Ishikawa (cell line): ENCODE measurements around the gene TMEM43.

Source experiments
- CEBPB ChIP-seq: IDR thresholded peaks from 2 replicates; pipeline ENCODE4 v1.6.1; 2012
- EGR1 ChIP-seq: IDR thresholded peaks from 2 replicates; pipeline ENCODE4 v1.6.1; 2012
- FOXM1 ChIP-seq: IDR thresholded peaks from 2 replicates; pipeline ENCODE4 v1.6.1; 2012; ENCODE audit warnings: low read depth, borderline replicate concordance
- REST ChIP-seq: IDR thresholded peaks from 2 replicates; pipeline ENCODE4 v1.6.1; 2012; ENCODE audit warnings: low read depth, mild to moderate bottlenecking
- TAF1 ChIP-seq: IDR thresholded peaks from 2 replicates; pipeline ENCODE4 v1.6.1; 2012; ENCODE audit warnings: low read depth, mild to moderate bottlenecking

- TF ChIP-seq TAF1 = no peak
- TF ChIP-seq REST = no peak
- TF ChIP-seq FOXM1 = no peak
- no peak for TF ChIP-seq CEBPB
- TF ChIP-seq EGR1 = no peak
Observed at GRCh38 chr3:14147617-14148016, 22.8 kb downstream of the TMEM43 start.
